Neutrophil (primary cell): ENCODE measurements around the gene AK4.

Source experiments
- H3K27ac ChIP-seq: fragments of 200-600 bp; sonication (generic); 2 replicates; pipeline ENCODE4 v1.5.1; 2016; ENCODE audit warnings: mild to moderate bottlenecking, moderate library complexity
- H3K27me3 ChIP-seq: fragments of 200-600 bp; sonication (generic); 2 replicates; pipeline ENCODE4 v1.6.0; 2016; ENCODE audit warnings: mild to moderate bottlenecking
- H3K36me3 ChIP-seq: fragments of 200-600 bp; sonication (generic); 2 replicates; pipeline ENCODE4 v1.5.1; 2017
- H3K4me1 ChIP-seq, 2 experiments: fragments of 200-600 bp in 1 of 2; sonication (generic) in 1 of 2; 1 replicate in 1 of 2; 2 replicates in 1 of 2; pipeline versions ENCODE4 v1.5.1 to v1.6.1; 2013 to 2016; ENCODE audit warnings: low read depth in 1 of 2, low read length in 1 of 2, mild to moderate bottlenecking in 1 of 2, moderate library complexity in 1 of 2; ENCODE audit not compliant: control insufficient read depth in 1 of 2, insufficient read depth in 1 of 2
- H3K4me3 ChIP-seq, 2 experiments: fragments of 200-600 bp in 1 of 2; sonication (generic) in 1 of 2; 1 replicate in 1 of 2; 2 replicates in 1 of 2; pipeline ENCODE4 v1.5.1; 2013 to 2016; ENCODE audit warnings: low read depth in 1 of 2, low read length in 1 of 2, mild to moderate bottlenecking in 1 of 2, moderate library complexity in 1 of 2
- H3K9me3 ChIP-seq: fragments of 200-600 bp; sonication (generic); 2 replicates; pipeline ENCODE4 v1.5.1; 2016
- CTCF ChIP-seq: fragments of 200-600 bp; sonication (generic); IDR thresholded peaks from 2 replicates; pipeline ENCODE4 v1.5.1; 2016; ENCODE audit warnings: antibody characterized with exemption

Gene AK4

GRCh38 chr1:65254320-65255034, 106.5 kb downstream of the AK4 start:
- H3K9me3 ChIP-seq, result no peaks in the 10 kb centered on the region
- no peak for TF ChIP-seq CTCF
- H3K27ac ChIP-seq, result no peak overlapping the region

GRCh38 chr1:65255035-65255655, 107.1 kb downstream of the AK4 start:
- TF ChIP-seq CTCF, result no peak
- Histone ChIP-seq H3K27me3 (peaks cover 54% of the 10 kb centered on the region), H3K4me3 (peak overlapping the region; percentile 53 to 68), H3K4me1 (peaks cover 14 to 15% of the 10 kb centered on the region in 2 experiments), H3K36me3 (no peaks in the 10 kb centered on the region), H3K9me3 (no peaks in the 10 kb centered on the region), H3K27ac (no peak overlapping the region)

More at GRCh38 chr1:65254320-65255034, 106.5 kb downstream of the AK4 start:
- Histone ChIP-seq H3K4me1 (peaks cover 14 to 15% of the 10 kb centered on the region in 2 experiments), H3K36me3 (no peaks in the 10 kb centered on the region), H3K4me3 (peak overlapping the region; percentile 53 to 68), H3K27me3 (peaks cover 47% of the 10 kb centered on the region)

- no peak for TF ChIP-seq CTCF
- H3K36me3 ChIP-seq, result no peaks in the 10 kb centered on the region
- H3K4me3 ChIP-seq, result no peak overlapping the region
- no peak overlapping the region for H3K27ac ChIP-seq
- H3K4me1 ChIP-seq, result peaks cover 14 to 15% of the 10 kb centered on the region in 2 experiments
- H3K27me3 ChIP-seq, result peaks cover 55% of the 10 kb centered on the region
- no peaks in the 10 kb centered on the region for H3K9me3 ChIP-seq
Observed at GRCh38 chr1:65255656-65256050, 107.7 kb downstream of the AK4 start.

GRCh38 chr1:65256860-65257708, 109.1 kb downstream of the AK4 start:
- Histone ChIP-seq H3K27me3 (peaks cover 55% of the 10 kb centered on the region), H3K4me3 (no peak overlapping the region), H3K36me3 (no peaks in the 10 kb centered on the region), H3K4me1 (peaks cover 14 to 15% of the 10 kb centered on the region in 2 experiments), H3K27ac (no peak overlapping the region), H3K9me3 (no peaks in the 10 kb centered on the region)
- no peak for TF ChIP-seq CTCF

GRCh38 chr1:65258106-65258505, 110.1 kb downstream of the AK4 start:
- Histone ChIP-seq H3K9me3 (no peaks in the 10 kb centered on the region), H3K4me1 (peaks cover 14 to 15% of the 10 kb centered on the region in 2 experiments), H3K27ac (no peak overlapping the region), H3K27me3 (peaks cover 57% of the 10 kb centered on the region), H3K4me3 (no peak overlapping the region), H3K36me3 (no peaks in the 10 kb centered on the region)
- TF ChIP-seq CTCF, result no peak
